ENCODE data around the gene GLYATL1. TPM values are rescaled to one million over a fixed set of nuclear protein-coding genes. Genes with fewer than 3 reads are reported as not detected.

The GLYATL1 gene
- total RNA-seq (2013; cell fraction: nucleolus; rRNA removed) = not detected in 2 replicates
- total RNA-seq (2014; rRNA removed) (not detected in 2 replicates), total RNA-seq (2014; rRNA removed; fragmentation: Illumina TruSeq; extraction: Trizol) (not detected in 2 replicates), total RNA-seq (2021) (not detected in 2 replicates), polyA plus RNA-seq (2011; rRNA removed) (not detected in 2 replicates), polyA plus RNA-seq (2014; fragmentation: Illumina TruSeq; extraction: Trizol) (not detected in 2 replicates), polyA plus RNA-seq (2014; fragmentation: Nextera tagmentation; extraction: Ambion mirVana) (not detected), polyA plus RNA-seq (2014; rRNA removed) (not detected in 2 replicates), polyA plus RNA-seq (2016; fragmentation: Nextera tagmentation; extraction: Ambion mirVana) (not detected), polyA minus RNA-seq (2011; rRNA and poly(A)+ RNA removed) (not detected in 2 replicates), Bru-seq, nascent RNA (percentile 3 among the genes with signal in this experiment), BruChase-seq, experiment 1, labeled RNA remaining after a 6-hour chase (not detected), BruChase-seq, experiment 2, labeled RNA remaining after a 2-hour chase (not detected)
- polyA plus RNA-seq (2011; ENCODE audit: low read depth) = not detected
- not detected in 2 replicates for polyA plus RNA-seq (2011; cell fraction: cytosol; rRNA removed)
- polyA plus RNA-seq (2011; cell fraction: nucleus; rRNA removed) = not detected in 2 replicates
- polyA plus RNA-seq (2012) = not detected in 2 replicates
- not detected in 2 replicates for polyA minus RNA-seq (2011; cell fraction: cytosol; rRNA and poly(A)+ RNA removed)
- not detected in 2 replicates for polyA minus RNA-seq (2011; cell fraction: nucleus; rRNA and poly(A)+ RNA removed)
- long read RNA-seq, experiment 1 = 0 reads
- long read RNA-seq, experiment 2, partial matches to known transcripts = 0 of 2 reads
- long read RNA-seq, experiment 2, other reads (novel, unspliced or antisense) = 2 of 2 reads

GRCh38 chr11:58939277-58939676 lies at the start of gene GLYATL1:
TSS of gene GLYATL1 (plus strand) at chr11:58939488. CDS start at chr11:58947088, 7,600 bp downstream.
- intact Hi-C loops (cut with micrococcal nuclease; ENCODE audit: unreplicated experiment) = no loop called here
- ChIA-PET CTCF (interaction anchor here (1.3 to 1.9 kb wide), 2 partner anchors 16 to 219 kb away, joined by 3 to 4 read pairs; no protein-coding TSS in a partner anchor), RAD21 (ENCODE audit: unreplicated experiment) (no interaction called here), POLR2A (no interaction called here), SMC1A (ENCODE audit: uncharacterized antibody, unreplicated experiment) (interaction anchor here (1.2 kb wide), 1 partner anchor 49 kb away, joined by 3 read pairs; no protein-coding TSS in a partner anchor)
- in situ Hi-C loops (cut with MboI) = no loop called here
- no peaks in the 10 kb centered on the region for H3K9me3 ChIP-seq (replicated peaks; ENCODE audit: control insufficient read depth, insufficient read depth, low read length)
- no peaks in the 10 kb centered on the region for H3K4me1 ChIP-seq (ENCODE audit: control insufficient read depth, insufficient read depth, low read length)
- BruUV-seq (replicated peaks) = no TSS peak
- no peak within 1 kb of the TSS for H2AFZ ChIP-seq (ENCODE audit: control insufficient read depth, low read depth, low read length)
- no peaks in the 10 kb centered on the region for H3K36me3 ChIP-seq (ENCODE audit: control insufficient read depth in 2 of 2, insufficient read depth in 2 of 2, low read length in 1 of 2)
- TF ChIP-seq MLLT1 (IDR thresholded peaks at IDR 0.05) (no peak), ZNF217 (IDR thresholded peaks at IDR 0.05) (no peak), TARDBP (IDR thresholded peaks at IDR 0.05; ENCODE audit: borderline replicate concordance) (no peak), ASH2L (IDR thresholded peaks at IDR 0.05; ENCODE audit: borderline replicate concordance, low read depth) (no peak), RAD21 (IDR thresholded peaks at IDR 0.05; ENCODE audit: insufficient read depth, low read depth, low read length) (no peak), FOS (IDR thresholded peaks at IDR 0.05; ENCODE audit: borderline replicate concordance, extremely low read depth, insufficient read length) (no peak), BCL11A (IDR thresholded peaks at IDR 0.05; ENCODE audit: low read depth, low read length) (no peak), WRNIP1 (IDR thresholded peaks at IDR 0.05; ENCODE audit: borderline replicate concordance, low read depth, low read length) (no peak), HCFC1 (IDR thresholded peaks at IDR 0.05; ENCODE audit: low read length) (no peak), PBX3 (IDR thresholded peaks at IDR 0.05; ENCODE audit: insufficient replicate concordance, low read depth, low read length) (no peak), POLR2A (IDR thresholded peaks at IDR 0.05; ENCODE audit: low read depth, low read length) (no peak), SMC3 (IDR thresholded peaks at IDR 0.05; ENCODE audit: borderline replicate concordance, low read length) (no peak)
- no peaks in the 10 kb centered on the region for H3K27me3 ChIP-seq (replicated peaks in 1 of 2; ENCODE audit: control insufficient read depth in 2 of 2, insufficient read depth in 2 of 2, low read length in 1 of 2)
- no peak within 1 kb of the TSS for H3K27ac ChIP-seq (ENCODE audit: control insufficient read depth, insufficient read depth)
- no peak for DNase-seq (ENCODE audit: low read depth, low spot score)
- no peak for ATAC-seq
- no peak within 1 kb of the TSS for H3K9ac ChIP-seq (ENCODE audit: control insufficient read depth, insufficient read depth, low read length)
- H3K4me3 ChIP-seq = no peak within 1 kb of the TSS
- 41% methylated on average over 4 of the region's 4 CpGs for WGBS (ENCODE audit: insufficient coverage, insufficient replicate concordance, low lambda C conversion rate, missing lambda C conversion rate)
- no peaks in the 10 kb centered on the region for H3K79me2 ChIP-seq (ENCODE audit: control insufficient read depth, insufficient read depth, low read length)
- no peak within 1 kb of the TSS for H3K4me2 ChIP-seq (ENCODE audit: control insufficient read depth, insufficient read depth)
- no peak for FAIRE-seq
- no peaks in the 10 kb centered on the region for H4K20me1 ChIP-seq (ENCODE audit: control insufficient read depth, insufficient read depth)
